K562 (cell line): ENCODE measurements around the gene SLC24A4. TPM values are rescaled to one million over a fixed set of nuclear protein-coding genes. Genes with fewer than 3 reads are reported as not detected.

Source experiments
- ATAC-seq: fragments of 200-7000 bp; cut with Tn5 transposase; 3 replicates; pipeline ENCODE4 v1.9.1; 2020; ENCODE audit warnings: moderate library complexity
- BruUV-seq: library from RNA; stranded (reverse); fragments of 400-500 nt; replicated peaks from 2 replicates; lab custom pipeline; 2021; lab: Mats Ljungman, UMichigan
- CTCF ChIA-PET: fragments of 300-600 bp; formaldehyde crosslinking; extraction: SDS; loops from one replicate; lab custom pipeline; 2021; ENCODE audit warnings: low intra/inter-chr PET ratio; lab: Yijun Ruan, JAX
- POLR2A ChIA-PET: fragments of 300-600, 350-650 bp; sonication (Branson Sonifier 250); formaldehyde crosslinking; extraction: SDS; loops from one replicate; lab custom pipeline; 2021; ENCODE audit warnings: antibody characterized with exemption, inconsistent platforms; lab: Yijun Ruan, JAX
- DNase-seq, 4 experiments: peaks; one replicate each; pipeline versions ENCODE4 v3.0.0 to v3.0.0-alpha.2; 2011 to 2018; ENCODE audit warnings: low spot score in 3 of 4, mixed read lengths in 3 of 4; ENCODE audit errors: extremely low read depth in 1 of 4
- FAIRE-seq: peaks from 2 replicates; lab custom pipeline; 2011; peaks lifted over from hg19 to GRCh38; lab: Jason Lieb, UNC
- H2AFZ ChIP-seq: 2 replicates; pipeline ENCODE4 v1.6.0; 2011; ENCODE audit warnings: low read depth, low read length, control low read depth, inconsistent platforms
- H3K27ac ChIP-seq: fragments of 200-600 bp; 3 replicates; pipeline ENCODE4 v1.8.0; 2011; ENCODE audit warnings: low read depth, mild to moderate bottlenecking, control low read depth, inconsistent platforms, low read length, moderate library complexity, mixed read lengths; ENCODE audit errors: extremely low read depth
- H3K27me3 ChIP-seq, 2 experiments: fragments of 300-600 bp in 1 of 2; 2 replicates in 1 of 2; 3 replicates in 1 of 2; pipeline versions ENCODE4 v1.6.0 to v1.8.0; 2011; ENCODE audit warnings: inconsistent platforms in 2 of 2, low read length in 2 of 2, mild to moderate bottlenecking in 1 of 2, mixed read lengths in 1 of 2, moderate library complexity in 1 of 2; ENCODE audit not compliant: control insufficient read depth in 2 of 2, insufficient read depth in 2 of 2
- H3K36me3 ChIP-seq: fragments of 300-600 bp; 3 replicates; pipeline ENCODE4 v1.8.0; 2011; ENCODE audit warnings: mild to moderate bottlenecking, low read length, inconsistent platforms; ENCODE audit not compliant: control insufficient read depth, insufficient read depth
- H3K4me1 ChIP-seq, 2 experiments: fragments of 200-600 bp in 1 of 2; replicated peaks in 1 of 2; 2 replicates in 1 of 2; 3 replicates in 1 of 2; pipeline versions ENCODE4 v1.5.1 to v1.8.0; 2011; ENCODE audit warnings: inconsistent platforms in 2 of 2, low read length in 2 of 2, mild to moderate bottlenecking in 1 of 2, mixed read lengths in 1 of 2, moderate library complexity in 1 of 2; ENCODE audit not compliant: control insufficient read depth in 2 of 2, insufficient read depth in 2 of 2
- H3K4me2 ChIP-seq: 2 replicates; pipeline ENCODE4 v1.6.1; 2011; ENCODE audit warnings: low read length, control low read depth, inconsistent platforms, mixed read lengths; ENCODE audit not compliant: insufficient read depth
- H3K4me3 ChIP-seq: fragments of 200-600 bp; sonication (generic), shearing (Covaris generic); 2 replicates; pipeline ENCODE4 v1.5.1; 2016; ENCODE audit warnings: control low read depth, inconsistent platforms
- H3K79me2 ChIP-seq: fragments of 200-600 bp; 3 replicates; pipeline ENCODE4 v1.8.0; 2011; ENCODE audit warnings: low read length, inconsistent platforms; ENCODE audit not compliant: control insufficient read depth, insufficient read depth
- H3K9ac ChIP-seq, 2 experiments: 2 replicates each; pipeline versions ENCODE4 v1.6.0 to v1.6.1; 2011; ENCODE audit warnings: low read depth in 2 of 2, low read length in 2 of 2, control low read depth in 1 of 2, inconsistent platforms in 1 of 2, mild to moderate bottlenecking in 1 of 2, mixed read lengths in 1 of 2; ENCODE audit not compliant: insufficient read depth in 1 of 2
- H3K9me1 ChIP-seq: one replicate; pipeline ENCODE4 v1.6.0; 2011; ENCODE audit warnings: inconsistent platforms, mild to moderate bottlenecking, low read length, moderate library complexity; ENCODE audit not compliant: control insufficient read depth, insufficient read depth
- H3K9me3 ChIP-seq: replicated peaks from 2 replicates; pipeline ENCODE4 v1.5.1; 2011; ENCODE audit warnings: low read depth, low read length, inconsistent platforms; ENCODE audit not compliant: control insufficient read depth, insufficient read depth
- H4K20me1 ChIP-seq: replicated peaks from 2 replicates; pipeline ENCODE4 v1.6.1; 2011; ENCODE audit warnings: low read length, inconsistent platforms, mixed read lengths; ENCODE audit not compliant: control insufficient read depth, insufficient read depth
- CSDE1 ChIP-seq, 2 experiments: fragments of 450-650 bp; IDR thresholded peaks; 2 replicates each; pipeline ENCODE4 v1.6.1; 2016; ENCODE audit warnings: mild to moderate bottlenecking in 1 of 2
- FOXM1 ChIP-seq, 2 experiments: fragments of 450-650 bp in 1 of 2; sonication (generic) in 1 of 2; formaldehyde crosslinking in 1 of 2; IDR thresholded peaks; 2 replicates each; pipeline versions ENCODE4 v1.6.1 to v1.9.0; 2017 to 2022; ENCODE audit warnings: low read depth in 2 of 2, mild to moderate bottlenecking in 2 of 2, missing genetic modification reagents in 1 of 2, moderate library complexity in 1 of 2
- HDAC2 ChIP-seq: fragments of 450-650 bp; IDR thresholded peaks from 2 replicates; pipeline ENCODE4 v1.6.1; 2016; ENCODE audit warnings: mild to moderate bottlenecking
- NONO ChIP-seq, 2 experiments: fragments of 200-400 bp in 1 of 2; fragments of 450-650 bp in 1 of 2; formaldehyde crosslinking in 1 of 2; IDR thresholded peaks; 2 replicates each; pipeline ENCODE4 v1.6.1; 2017; ENCODE audit warnings: low read depth in 2 of 2, mild to moderate bottlenecking in 2 of 2, moderate library complexity in 2 of 2, low read length in 1 of 2
- OTX1 ChIP-seq: fragments of 450-650 bp; formaldehyde crosslinking; IDR thresholded peaks from 2 replicates; pipeline ENCODE4 v1.4.0; 2022; ENCODE audit warnings: mild to moderate bottlenecking
- POLR2AphosphoS2 ChIP-seq: IDR thresholded peaks from 2 replicates; pipeline ENCODE4 v1.6.1; 2012; ENCODE audit warnings: low read length, improper control_type of control experiment
- ZBTB9 ChIP-seq: fragments of 450-650 bp; formaldehyde crosslinking; IDR thresholded peaks from 2 replicates; pipeline ENCODE4 v1.4.0; 2020; ENCODE audit warnings: mild to moderate bottlenecking, moderate library complexity
- ZNF644 ChIP-seq: fragments of 200-800 bp; sonication (Bioruptor generic); IDR thresholded peaks from 2 replicates; pipeline ENCODE4 v1.6.1; 2016; ENCODE audit warnings: low read depth, missing genetic modification characterization, missing compliant biosample characterization
- WGBS: fragments of 100-300 bp; shearing (Covaris generic); methylation state at CpG from one replicate; pipeline ENCODE4 v1.1.6; 2016; ENCODE audit warnings: low coverage, mixed read lengths; ENCODE audit not compliant: insufficient coverage; ENCODE audit errors: missing lambda C conversion rate; 5-methylcytosine and 5-hydroxymethylcytosine counted together
- in situ Hi-C: fragments of 300-500 bp; cut with MboI; formaldehyde crosslinking; loops from 4 replicates; pipeline ENCODE4 v1.15.0; 2018; ENCODE audit warnings: inconsistent platforms, mixed read lengths
- intact Hi-C: fragments of 100-400 bp; cut with micrococcal nuclease; formaldehyde crosslinking; loops from 2 replicates; pipeline ENCODE4 v1.14.2; 2022
- polyA plus RNA-seq, 8 experiments: library from polyadenylated mRNA; depleted of rRNA in 4 of 8; stranded (reverse) in 5 of 8; unstranded in 3 of 8; fragments of >200 nt; fragmentation: Nextera tagmentation in 2 of 8; fragmentation: Illumina TruSeq in 1 of 8; extraction: Ambion mirVana in 2 of 8; extraction: Trizol in 1 of 8; gene quantifications; 2 replicates each; pipeline versions ENCODE4 v1.2.1 to v1.2.3, GENCODE V29; 2011 to 2014; ENCODE audit warnings: inconsistent platforms in 1 of 8, missing spikeins in 1 of 8
- total RNA-seq, 7 experiments: library from RNA; depleted of rRNA in 6 of 7; stranded (reverse); fragments of >200 nt in 6 of 7; fragmentation: Illumina TruSeq in 2 of 7; extraction: Trizol in 2 of 7; gene quantifications; 2 replicates each; pipeline versions ENCODE4 v1.2.1 to v1.2.3, GENCODE V29; 2011 to 2021; ENCODE audit warnings: low replicate concordance in 1 of 7

The SLC24A4 gene
- total and polyA plus RNA-seq, 9 of the 15 experiments (the other 6 are each of a cell fraction or from before 2014, with no cell fraction given): not detected

DNA sequence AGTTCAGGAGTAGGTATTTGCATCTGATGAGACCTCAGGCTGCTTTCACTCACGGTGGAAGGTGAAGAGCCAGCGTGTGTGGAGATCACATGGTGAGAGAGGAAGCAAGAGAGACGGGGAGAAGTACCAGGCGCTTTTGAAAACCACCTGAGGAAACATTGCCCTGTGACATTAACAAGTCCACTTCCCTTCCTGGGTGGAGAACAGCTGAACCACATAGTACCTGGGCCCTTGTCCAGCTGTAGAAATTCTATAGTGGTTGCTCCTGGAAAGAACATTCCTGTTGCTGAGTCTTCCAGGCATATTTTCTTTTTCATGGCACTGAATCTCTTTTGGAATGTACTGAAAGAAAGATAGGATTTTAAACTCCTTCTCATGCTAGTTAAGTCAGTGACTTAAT lies 103.3 kb downstream of the SLC24A4 start:
- Histone ChIP-seq H3K9ac (no peak overlapping the region), H3K4me1 (no peaks in the 10 kb centered on the region), H3K27me3 (peaks cover 0 to 11% of the 10 kb centered on the region in 2 experiments; a peak in 1 of 5 replicates), H3K4me2 (no peak overlapping the region), H3K79me2 (no peaks in the 10 kb centered on the region), H3K27ac (no peak overlapping the region), H3K9me1 (no peaks in the 10 kb centered on the region), H3K9me3 (no peaks in the 10 kb centered on the region), H2AFZ (no peak overlapping the region), H3K36me3 (no peaks in the 10 kb centered on the region), H4K20me1 (no peaks in the 10 kb centered on the region), H3K4me3 (no peak overlapping the region)
- intact Hi-C loops: no loop called here
- in situ Hi-C loops: no loop called here
- CTCF ChIA-PET: no interaction called here
- no peak for DNase-seq
- BruUV-seq: no TSS peak
- TF ChIP-seq POLR2AphosphoS2: no peak
- TF ChIP-seq ZNF644: no peak
- no peak for TF ChIP-seq OTX1 (CRISPR knock-in tag)
- TF ChIP-seq NONO (IDR thresholded peaks at IDR 0.05; ENCODE audit: low read depth in 2 of 2, low read length in 1 of 2): no peak
- TF ChIP-seq FOXM1 (IDR thresholded peaks at IDR 0.05; ENCODE audit: low read depth): no peak
- no peak for TF ChIP-seq FOXM1 (CRISPR knock-in tag; IDR thresholded peaks at IDR 0.05; ENCODE audit: low read depth)
- TF ChIP-seq HDAC2: no peak
- TF ChIP-seq ZBTB9 (CRISPR knock-in tag): no peak
- TF ChIP-seq CSDE1 (IDR thresholded peaks at IDR 0.05): no peak
- ATAC-seq: no peak
- WGBS: 0% methylated on average over 4 of the region's 4 CpGs
- POLR2A ChIA-PET: no interaction called here
- no peak for FAIRE-seq
